ENCODE results near the gene PKP2.

DNA sequence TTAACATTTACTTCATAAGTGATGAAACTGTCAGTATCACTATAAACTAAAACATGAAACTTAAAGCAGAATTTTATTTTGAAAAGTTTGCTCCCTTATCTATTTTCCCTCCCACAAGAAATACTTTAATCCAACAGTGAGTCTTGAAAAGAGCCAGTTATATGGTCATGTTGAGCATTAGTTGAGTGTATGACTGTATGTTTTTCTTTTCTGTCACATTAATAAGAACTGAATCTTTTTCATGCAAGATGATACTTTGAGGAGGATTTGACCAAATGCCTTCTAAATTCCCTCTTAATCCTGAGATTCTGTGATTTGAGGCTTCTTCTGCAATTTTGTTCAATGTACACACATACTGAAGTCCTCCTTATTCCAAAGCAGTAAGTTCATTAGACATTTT, 107.1 kb downstream of the PKP2 start:
- no peak for TF ChIP-seq EZH2 (IDR thresholded peaks at IDR 0.05; ENCODE audit: borderline replicate concordance, low read length)
- TF ChIP-seq CTCF (IDR thresholded peaks at IDR 0.05; ENCODE audit: low read length): no peak
